ENCODE results near the gene NEU4. TPM values are rescaled to one million over a fixed set of nuclear protein-coding genes. Genes with fewer than 3 reads are reported as not detected.
"Not testable (repeated sequence)": the region's sequence is repeated elsewhere in the genome, so short reads cannot be mapped to it uniquely, and the experiment has no call there.

NEU4 gene
- total and polyA plus RNA-seq, 9 of the 15 experiments (the other 6 are each of a cell fraction or from before 2014, with no cell fraction given), result 0.01 to 0.40 TPM; not detected in 7

GRCh38 chr2:241817126-241817820 is 8.3 kb downstream of the NEU4 start:
- Histone ChIP-seq H4K20me1 (replicated peaks; ENCODE audit: control insufficient read depth, insufficient read depth, low read length) (no peaks in the 10 kb centered on the region), H3K4me2 (ENCODE audit: insufficient read depth, low read length) (no peak overlapping the region), H3K4me3 (no peak overlapping the region), H3K27me3 (ENCODE audit: control insufficient read depth in 2 of 2, insufficient read depth in 2 of 2, low read length in 2 of 2) (no peaks in the 10 kb centered on the region), H3K9me3 (replicated peaks; ENCODE audit: control insufficient read depth, insufficient read depth, low read depth, low read length) (no peaks in the 10 kb centered on the region), H3K9me1 (ENCODE audit: control insufficient read depth, insufficient read depth, low read length) (no peaks in the 10 kb centered on the region), H3K36me3 (ENCODE audit: control insufficient read depth, insufficient read depth, low read length) (no peaks in the 10 kb centered on the region), H2AFZ (ENCODE audit: low read depth, low read length) (no peak overlapping the region), H3K4me1 (replicated peaks in 1 of 2; ENCODE audit: control insufficient read depth in 2 of 2, insufficient read depth in 2 of 2, low read length in 2 of 2) (peaks cover 0 to 77% of the 10 kb centered on the region in 2 experiments; a peak in 3 of 5 replicates), H3K79me2 (ENCODE audit: control insufficient read depth, insufficient read depth, low read length) (no peaks in the 10 kb centered on the region), H3K27ac (ENCODE audit: extremely low read depth, low read depth, low read length) (no peak overlapping the region), H3K9ac (ENCODE audit: insufficient read depth in 1 of 2, low read depth in 2 of 2, low read length in 2 of 2) (no peak overlapping the region)
- intact Hi-C loops (cut with micrococcal nuclease) (no loop called here), in situ Hi-C loops (cut with MboI) (no loop called here)
- WGBS (ENCODE audit: insufficient coverage, low coverage, missing lambda C conversion rate), result 0% methylated on average over 2 of the region's 16 CpGs
- CTCF ChIA-PET (ENCODE audit: low intra/inter-chr PET ratio), result no interaction called here
- TF ChIP-seq ATF2 (CRISPR knock-in tag; IDR thresholded peaks at IDR 0.05), result no peak
- no peak for TF ChIP-seq ZNF583 (CRISPR knock-in tag; IDR thresholded peaks at IDR 0.05)
- no peak for TF ChIP-seq NR2F6 (CRISPR knock-in tag; IDR thresholded peaks at IDR 0.05)
- TF ChIP-seq, protein P1, sequence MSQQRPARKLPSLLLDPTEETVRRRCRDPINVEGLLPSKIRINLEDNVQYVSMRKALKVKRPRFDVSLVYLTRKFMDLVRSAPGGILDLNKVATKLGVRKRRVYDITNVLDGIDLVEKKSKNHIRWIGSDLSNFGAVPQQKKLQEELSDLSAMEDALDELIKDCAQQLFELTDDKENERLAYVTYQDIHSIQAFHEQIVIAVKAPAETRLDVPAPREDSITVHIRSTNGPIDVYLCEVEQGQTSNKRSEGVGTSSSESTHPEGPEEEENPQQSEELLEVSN (IDR thresholded peaks at IDR 0.05; ENCODE audit: borderline replicate concordance in 1 of 2, extremely low read depth in 1 of 2, insufficient read depth in 1 of 2, insufficient read length in 1 of 2, low read depth in 1 of 2, low read length in 1 of 2, poor library complexity in 1 of 2, severe bottlenecking in 1 of 2), result no peak
- TF ChIP-seq ZNF124 (CRISPR knock-in tag; IDR thresholded peaks at IDR 0.05), result no peak
- TF ChIP-seq ZNF707 (CRISPR knock-in tag; conservative IDR thresholded peaks at IDR 0.05), result no peak
- no peak for TF ChIP-seq RBM17 (IDR thresholded peaks at IDR 0.05; ENCODE audit: borderline replicate concordance, low read depth, low read length)
- TF ChIP-seq TCF7 (IDR thresholded peaks at IDR 0.05; ENCODE audit: borderline replicate concordance), result no peak
- no peak for TF ChIP-seq SREBF1 (IDR thresholded peaks at IDR 0.05; ENCODE audit: borderline replicate concordance, low read depth, low read length)
- no peak for TF ChIP-seq ZBTB9 (CRISPR knock-in tag; IDR thresholded peaks at IDR 0.05)
- ATAC-seq (no peak), DNase-seq (ENCODE audit: extremely low read depth in 1 of 4, low spot score in 3 of 4) (no peak), FAIRE-seq (no peak)
- POLR2A ChIA-PET, result no interaction called here
- no TSS peak for BruUV-seq (replicated peaks)

- H4K20me1 ChIP-seq (replicated peaks; ENCODE audit: control insufficient read depth, insufficient read depth, low read length); DNase-seq (ENCODE audit: extremely low read depth in 1 of 4, low spot score in 3 of 4); intact Hi-C loops (cut with micrococcal nuclease); H3K9ac ChIP-seq (ENCODE audit: insufficient read depth in 1 of 2, low read depth in 2 of 2, low read length in 2 of 2); H3K9me3 ChIP-seq (replicated peaks; ENCODE audit: control insufficient read depth, insufficient read depth, low read depth, low read length); H3K9me1 ChIP-seq (ENCODE audit: control insufficient read depth, insufficient read depth, low read length); ATAC-seq; H3K4me2 ChIP-seq (ENCODE audit: insufficient read depth, low read length); H3K4me3 ChIP-seq; H3K36me3 ChIP-seq (ENCODE audit: control insufficient read depth, insufficient read depth, low read length); CTCF ChIA-PET (ENCODE audit: low intra/inter-chr PET ratio); H3K27ac ChIP-seq (ENCODE audit: extremely low read depth, low read depth, low read length); in situ Hi-C loops (cut with MboI); BruUV-seq (replicated peaks); POLR2A ChIA-PET; H2AFZ ChIP-seq (ENCODE audit: low read depth, low read length); H3K79me2 ChIP-seq (ENCODE audit: control insufficient read depth, insufficient read depth, low read length); H3K27me3 ChIP-seq (ENCODE audit: control insufficient read depth in 2 of 2, insufficient read depth in 2 of 2, low read length in 2 of 2); FAIRE-seq: not testable (repeated sequence)
- WGBS (ENCODE audit: insufficient coverage, low coverage, missing lambda C conversion rate), result 71% methylated on average over 8 of the region's 10 CpGs
- peaks cover 0 to 78% of the 10 kb centered on the region in 2 experiments; a peak in 3 of 5 replicates for H3K4me1 ChIP-seq (replicated peaks in 1 of 2; ENCODE audit: control insufficient read depth in 2 of 2, insufficient read depth in 2 of 2, low read length in 2 of 2)
These were observed 8.8 kb downstream of the NEU4 start for GRCh38 chr2:241817821-241818215.

All from K562 (cell line).